MM.1S (cell line): ENCODE data around the gene ST7.

Experiments used
- DNase-seq: peaks from one replicate; pipeline ENCODE4 v3.0.0-alpha.2; 2015
- H2AFZ ChIP-seq: fragments of 300-600 bp; sonication (generic); 2 replicates; pipeline ENCODE4 v1.6.0; 2016; ENCODE audit warnings: antibody characterized with exemption, low read length
- H3F3A ChIP-seq: fragments of 300-600 bp; sonication (generic); 2 replicates; pipeline ENCODE4 v1.6.1; 2016; ENCODE audit warnings: mild to moderate bottlenecking, antibody characterized with exemption, low read length, moderate library complexity, mixed read lengths; ENCODE audit not compliant: insufficient read depth
- H3K27ac ChIP-seq: fragments of 300-600 bp; sonication (generic); 2 replicates; pipeline ENCODE4 v1.5.1; 2016; ENCODE audit warnings: mild to moderate bottlenecking, low read length
- H3K27me3 ChIP-seq: fragments of 300-600 bp; sonication (generic); replicated peaks from 2 replicates; pipeline ENCODE4 v1.6.0; 2016; ENCODE audit warnings: low read length; ENCODE audit not compliant: insufficient read depth
- H3K36me3 ChIP-seq: fragments of 300-600 bp; sonication (generic); replicated peaks from 2 replicates; pipeline ENCODE4 v1.6.1; 2016; ENCODE audit warnings: mild to moderate bottlenecking, low read length, mixed read lengths; ENCODE audit not compliant: insufficient read depth
- H3K4me1 ChIP-seq: fragments of 300-600 bp; sonication (generic); 2 replicates; pipeline ENCODE4 v1.6.1; 2016; ENCODE audit warnings: low read length, mixed read lengths
- H3K4me2 ChIP-seq: fragments of 300-600 bp; sonication (generic); 2 replicates; pipeline ENCODE4 v1.6.0; 2016; ENCODE audit warnings: low read depth, low read length
- H3K4me3 ChIP-seq: fragments of 300-600 bp; sonication (generic); 2 replicates; pipeline ENCODE4 v1.5.1; 2016; ENCODE audit warnings: low read length, mixed read lengths
- H3K79me2 ChIP-seq: fragments of 300-600 bp; sonication (generic); 2 replicates; pipeline ENCODE4 v1.6.1; 2016; ENCODE audit warnings: mixed run types, low read length, mixed read lengths
- H3K9ac ChIP-seq: fragments of 300-600 bp; sonication (generic); 2 replicates; pipeline ENCODE4 v1.6.1; 2016; ENCODE audit warnings: low read length, mixed read lengths
- H3K9me2 ChIP-seq: fragments of 300-600 bp; sonication (generic); replicated peaks from 2 replicates; pipeline ENCODE4 v1.6.1; 2016; ENCODE audit warnings: mild to moderate bottlenecking, low read length, mixed read lengths; ENCODE audit not compliant: insufficient read depth
- H3K9me3 ChIP-seq: fragments of 300-600 bp; sonication (generic); replicated peaks from 2 replicates; pipeline ENCODE4 v1.6.1; 2016; ENCODE audit warnings: mild to moderate bottlenecking, low read length, mixed read lengths; ENCODE audit not compliant: insufficient read depth
- H4K20me1 ChIP-seq: fragments of 300-600 bp; sonication (generic); 2 replicates; pipeline ENCODE4 v1.6.1; 2016; ENCODE audit warnings: mild to moderate bottlenecking, low read length, moderate library complexity, mixed read lengths; ENCODE audit not compliant: insufficient read depth
- CTCF ChIP-seq: fragments of 300-600 bp; sonication (generic); IDR thresholded peaks from 2 replicates; pipeline ENCODE4 v1.5.1; 2016; ENCODE audit warnings: antibody characterized with exemption, low read length, mixed read lengths
- EZH2 ChIP-seq: fragments of 300-600 bp; sonication (generic); optimal IDR thresholded peaks from 2 replicates; pipeline ENCODE3; 2017; ENCODE audit warnings: low read depth, mild to moderate bottlenecking, antibody characterized with exemption, low read length, mixed read lengths
- EZH2phosphoT487 ChIP-seq: fragments of 300-600 bp; sonication (generic); IDR thresholded peaks from 2 replicates; pipeline ENCODE4 v1.6.1; 2018; ENCODE audit warnings: antibody characterized with exemption, low read length

ST7 gene

GRCh38 chr7:117190104-117190503 is 236.8 kb downstream of the ST7 start:
- no peak for DNase-seq
- no peak overlapping the region for H3K4me3 ChIP-seq
- TF ChIP-seq EZH2 (no peak), EZH2phosphoT487 (no peak), CTCF (no peak)

GRCh38 chr7:117190746-117191435 is 237.6 kb downstream of the ST7 start:
- H2AFZ ChIP-seq = no peak overlapping the region
- TF ChIP-seq EZH2phosphoT487 = no peak
- TF ChIP-seq EZH2 = no peak
- no peak for TF ChIP-seq CTCF
- no peaks in the 10 kb centered on the region for H3K27me3 ChIP-seq
- H3K9ac ChIP-seq = no peak overlapping the region
- H3F3A ChIP-seq = no peaks in the 10 kb centered on the region
- peaks cover 5% of the 10 kb centered on the region; the same call in 1 of the 2 replicates for H3K4me1 ChIP-seq
- no peaks in the 10 kb centered on the region for H3K79me2 ChIP-seq
- H3K4me2 ChIP-seq = no peak overlapping the region
- no peaks in the 10 kb centered on the region for H3K36me3 ChIP-seq
- H3K27ac ChIP-seq = no peak overlapping the region
- no peaks in the 10 kb centered on the region for H4K20me1 ChIP-seq
- no peak overlapping the region for H3K4me3 ChIP-seq
- no peak for DNase-seq
- no peaks in the 10 kb centered on the region for H3K9me3 ChIP-seq
- H3K9me2 ChIP-seq = no peaks in the 10 kb centered on the region

More at GRCh38 chr7:117190104-117190503, 236.8 kb downstream of the ST7 start:
- H3K27ac ChIP-seq = no peak overlapping the region
- H2AFZ ChIP-seq = no peak overlapping the region
- no peaks in the 10 kb centered on the region for H3K27me3 ChIP-seq
- no peaks in the 10 kb centered on the region for H3K36me3 ChIP-seq
- H3K9ac ChIP-seq = no peak overlapping the region
- H4K20me1 ChIP-seq = no peaks in the 10 kb centered on the region
- H3K9me2 ChIP-seq = no peaks in the 10 kb centered on the region
- no peaks in the 10 kb centered on the region for H3K9me3 ChIP-seq
- no peaks in the 10 kb centered on the region for H3K79me2 ChIP-seq
- H3K4me1 ChIP-seq = peaks cover 5% of the 10 kb centered on the region; the same call in 1 of the 2 replicates
- no peak overlapping the region for H3K4me2 ChIP-seq
- H3F3A ChIP-seq = no peaks in the 10 kb centered on the region

- Histone ChIP-seq H2AFZ (no peak overlapping the region), H3K79me2 (no peaks in the 10 kb centered on the region), H3K27me3 (no peaks in the 10 kb centered on the region), H3K36me3 (no peaks in the 10 kb centered on the region), H3K4me3 (no peak overlapping the region), H3K9ac (no peak overlapping the region), H3K9me3 (no peaks in the 10 kb centered on the region), H4K20me1 (no peaks in the 10 kb centered on the region), H3K9me2 (no peaks in the 10 kb centered on the region), H3K4me2 (no peak overlapping the region), H3K27ac (no peak overlapping the region), H3K4me1 (no peaks in the 10 kb centered on the region), H3F3A (no peaks in the 10 kb centered on the region)
- TF ChIP-seq EZH2 = no peak
- TF ChIP-seq EZH2phosphoT487 = no peak
- no peak for TF ChIP-seq CTCF
- no peak for DNase-seq
These were observed 238.8 kb downstream of the ST7 start for GRCh38 chr7:117192108-117192507.
